SK-N-SH (cell line): Measurements from ENCODE around the gene CRTC3.

ENCODE experiments used
- CTCF ChIP-seq: fragments of 200-600 bp; sonication (generic); IDR thresholded peaks from 2 replicates; pipeline ENCODE4 v1.6.1; 2017; ENCODE audit warnings: antibody characterized with exemption, mild to moderate bottlenecking, moderate library complexity
- EP300 ChIP-seq, 2 experiments: IDR thresholded peaks; 2 replicates each; pipeline versions ENCODE4 v1.4.0 to v1.6.1; 2012; ENCODE audit warnings: borderline replicate concordance in 1 of 2, low read depth in 1 of 2, low read length in 1 of 2
- FOXJ3 ChIP-seq: sonication (generic); formaldehyde crosslinking; IDR thresholded peaks from 2 replicates; pipeline ENCODE4 v1.5.1; 2020; ENCODE audit warnings: mild to moderate bottlenecking, missing genetic modification reagents

- TF ChIP-seq CTCF (no peak), EP300 (IDR thresholded peaks at IDR 0.05; ENCODE audit: borderline replicate concordance in 1 of 2, low read depth in 1 of 2, low read length in 1 of 2) (no peak), FOXJ3 (CRISPR knock-in tag) (no peak)
These were observed 136.6 kb downstream of the CRTC3 start for GRCh38 chr15:90666135-90666909.
